OCI-LY7 (cell line): Measurements from ENCODE around the gene SIPA1L3. TPM values are rescaled to one million over a fixed set of nuclear protein-coding genes. Genes with fewer than 3 reads are reported as not detected.
"Not testable (repeated sequence)": the region's sequence is repeated elsewhere in the genome, so short reads cannot be mapped to it uniquely, and the experiment has no call there.

Experiments
- BruUV-seq: library from RNA; stranded (reverse); fragments of 400-500 nt; replicated peaks from 2 replicates; lab custom pipeline; 2021; lab: Mats Ljungman, UMichigan
- CTCF ChIA-PET: fragments of 300-600 bp; sonication (Branson Sonifier 250); formaldehyde crosslinking; loops from one replicate; lab custom pipeline; 2022; ENCODE audit warnings: antibody characterized with exemption; ENCODE audit not compliant: unreplicated experiment; lab: Charles Lee
- POLR2A ChIA-PET: fragments of 300-600 bp; sonication (Branson Sonifier 250); formaldehyde crosslinking; loops from one replicate; lab custom pipeline; 2022; ENCODE audit warnings: antibody characterized with exemption; lab: Charles Lee
- DNase-seq: peaks from one replicate; pipeline ENCODE4 v3.0.0-alpha.2; 2015; ENCODE audit warnings: low spot score
- H2AFZ ChIP-seq: fragments of 200-600 bp; sonication (generic), shearing (Covaris generic); 2 replicates; pipeline ENCODE4 v1.6.1; 2014; ENCODE audit warnings: mild to moderate bottlenecking, antibody characterized with exemption, low read length, moderate library complexity
- H3K27ac ChIP-seq: fragments of 200-600 bp; sonication (generic); 2 replicates; pipeline ENCODE4 v1.5.1; 2014; ENCODE audit warnings: mixed run types, low read depth, mild to moderate bottlenecking, moderate library complexity, low read length, inconsistent platforms; ENCODE audit not compliant: poor library complexity, severe bottlenecking
- H3K36me3 ChIP-seq: fragments of 200-600 bp; sonication (generic); 2 replicates; pipeline ENCODE4 v1.6.1; 2014; ENCODE audit warnings: mild to moderate bottlenecking, antibody characterized with exemption, low read length, moderate library complexity, mixed read lengths; ENCODE audit not compliant: insufficient read depth
- H3K4me1 ChIP-seq: fragments of 200-600 bp; sonication (generic); 2 replicates; pipeline ENCODE4 v1.5.1; 2014; ENCODE audit warnings: mild to moderate bottlenecking, low read length; ENCODE audit not compliant: insufficient read depth, poor library complexity, severe bottlenecking
- H3K4me2 ChIP-seq: fragments of 200-600 bp; sonication (generic); 2 replicates; pipeline ENCODE4 v1.6.1; 2014; ENCODE audit warnings: mild to moderate bottlenecking, low read length
- H3K4me3 ChIP-seq: fragments of 200-600 bp; sonication (generic); 2 replicates; pipeline ENCODE4 v1.5.1; 2014; ENCODE audit warnings: mild to moderate bottlenecking, low read depth, low read length; ENCODE audit not compliant: poor library complexity, severe bottlenecking
- H3K79me2 ChIP-seq: fragments of 200-600 bp; sonication (generic); 2 replicates; pipeline ENCODE4 v1.6.1; 2016; ENCODE audit warnings: low read depth, mild to moderate bottlenecking, low read length, moderate library complexity, mixed read lengths; ENCODE audit not compliant: insufficient read depth
- H3K9me2 ChIP-seq: fragments of 200-600 bp; sonication (generic); 2 replicates; pipeline ENCODE4 v1.6.1; 2016; ENCODE audit warnings: mild to moderate bottlenecking, low read length, mixed read lengths; ENCODE audit not compliant: insufficient read depth
- H3K9me3 ChIP-seq: fragments of 200-600 bp; sonication (generic); 2 replicates; pipeline ENCODE4 v1.6.1; 2014; ENCODE audit warnings: mild to moderate bottlenecking, mixed run types, low read length, mixed read lengths
- H4K20me1 ChIP-seq: fragments of 200-600 bp; sonication (generic); 2 replicates; pipeline ENCODE4 v1.6.1; 2014; ENCODE audit warnings: mild to moderate bottlenecking, antibody characterized with exemption, low read length, moderate library complexity, mixed read lengths; ENCODE audit not compliant: insufficient read depth
- EZH2phosphoT487 ChIP-seq: fragments of 200-600 bp; sonication (generic); IDR thresholded peaks from 2 replicates; pipeline ENCODE4 v1.6.1; 2018; ENCODE audit warnings: low read depth, borderline replicate concordance, mild to moderate bottlenecking, mixed run types, antibody characterized with exemption, low read length, moderate library complexity, mixed read lengths
- intact Hi-C: fragments of 100-400 bp; cut with micrococcal nuclease; formaldehyde crosslinking; loops from one replicate; pipeline ENCODE4 v1.10.0; 2022; ENCODE audit not compliant: unreplicated experiment
- total RNA-seq, 2 experiments: library from RNA; depleted of rRNA in 1 of 2; stranded (reverse); fragments of >200 nt in 1 of 2; shearing (Covaris generic) in 1 of 2; gene quantifications; 2 replicates each; pipeline ENCODE4 v1.2.3, GENCODE V29; 2014 to 2022
- TF ChIP-seq, protein P1 (sequence below): fragments of 200-600 bp; sonication (generic); conservative IDR thresholded peaks from 2 replicates; pipeline ENCODE4 v1.5.1; 2014; ENCODE audit warnings: mild to moderate bottlenecking, antibody characterized with exemption, low read length, moderate library complexity, mixed read lengths

SIPA1L3 gene
- total RNA-seq, 2 experiments from 2014 or later, result 21.2 to 84.4 TPM

DNA sequence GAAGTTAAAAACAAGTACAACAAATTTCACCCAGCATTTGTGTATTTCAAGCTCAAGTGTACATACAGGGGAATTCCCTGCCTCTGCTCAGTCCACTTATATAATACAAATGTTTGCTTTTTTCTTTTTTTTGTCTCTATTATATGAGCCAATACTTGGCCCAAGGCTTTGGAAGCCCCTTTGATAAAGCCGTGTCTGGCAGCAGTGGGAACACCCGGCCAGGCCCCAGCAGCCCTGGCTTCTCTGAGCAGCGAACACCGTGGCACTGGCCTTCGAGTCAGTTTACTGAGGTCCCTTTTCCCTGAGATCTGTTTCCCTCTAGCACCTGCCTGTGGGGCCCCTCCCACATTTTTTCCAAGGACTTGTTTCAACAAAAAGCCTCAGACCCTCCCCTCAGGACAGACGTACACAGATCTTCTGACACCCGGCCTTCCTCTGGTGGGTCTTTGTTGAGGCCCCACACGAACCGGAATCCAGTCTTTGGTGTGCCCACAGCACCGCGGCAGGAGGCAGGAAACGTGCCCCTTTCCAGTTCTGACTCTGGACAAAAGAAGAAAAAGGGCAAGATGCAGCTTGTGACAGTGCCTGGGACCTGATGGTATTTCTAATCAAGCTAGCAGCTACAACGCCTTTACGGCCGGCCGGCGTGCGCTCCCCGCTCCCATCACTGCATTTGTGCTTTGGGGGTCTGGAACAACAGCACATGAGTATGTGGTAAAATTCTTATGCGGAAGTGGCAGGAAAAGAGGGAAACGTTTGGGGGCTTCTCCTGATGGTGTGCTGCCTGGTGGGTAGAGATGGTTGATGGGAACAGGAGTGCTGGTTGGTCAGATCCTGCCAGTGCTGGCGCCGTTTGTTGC is 13.8 kb downstream of the SIPA1L3 start:
- Histone ChIP-seq H3K27ac (peak overlapping the region; percentile 28), H3K36me3 (peaks cover 29% of the 10 kb centered on the region), H3K4me1 (peaks cover 78% of the 10 kb centered on the region), H3K4me2 (peak overlapping the region; percentile 50), H4K20me1 (no peaks in the 10 kb centered on the region), H3K4me3 (no peak overlapping the region), H2AFZ (no peak overlapping the region), H3K9me2 (no peaks in the 10 kb centered on the region), H3K79me2 (peaks cover 79% of the 10 kb centered on the region), H3K9me3 (no peaks in the 10 kb centered on the region)
- ChIA-PET CTCF (interaction anchor here (0.6 kb wide), 1 partner anchor 29 kb away, joined by 3 read pairs; no protein-coding TSS in a partner anchor), POLR2A (interaction anchor here (0.6 to 1.5 kb wide), 5 partner anchors 10 to 128 kb away, joined by 3 to 6 read pairs (median 3); no protein-coding TSS in a partner anchor)
- TF ChIP-seq, protein P1, sequence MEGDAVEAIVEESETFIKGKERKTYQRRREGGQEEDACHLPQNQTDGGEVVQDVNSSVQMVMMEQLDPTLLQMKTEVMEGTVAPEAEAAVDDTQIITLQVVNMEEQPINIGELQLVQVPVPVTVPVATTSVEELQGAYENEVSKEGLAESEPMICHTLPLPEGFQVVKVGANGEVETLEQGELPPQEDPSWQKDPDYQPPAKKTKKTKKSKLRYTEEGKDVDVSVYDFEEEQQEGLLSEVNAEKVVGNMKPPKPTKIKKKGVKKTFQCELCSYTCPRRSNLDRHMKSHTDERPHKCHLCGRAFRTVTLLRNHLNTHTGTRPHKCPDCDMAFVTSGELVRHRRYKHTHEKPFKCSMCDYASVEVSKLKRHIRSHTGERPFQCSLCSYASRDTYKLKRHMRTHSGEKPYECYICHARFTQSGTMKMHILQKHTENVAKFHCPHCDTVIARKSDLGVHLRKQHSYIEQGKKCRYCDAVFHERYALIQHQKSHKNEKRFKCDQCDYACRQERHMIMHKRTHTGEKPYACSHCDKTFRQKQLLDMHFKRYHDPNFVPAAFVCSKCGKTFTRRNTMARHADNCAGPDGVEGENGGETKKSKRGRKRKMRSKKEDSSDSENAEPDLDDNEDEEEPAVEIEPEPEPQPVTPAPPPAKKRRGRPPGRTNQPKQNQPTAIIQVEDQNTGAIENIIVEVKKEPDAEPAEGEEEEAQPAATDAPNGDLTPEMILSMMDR, result no peak
- no TSS peak for BruUV-seq
- intact Hi-C loops, result no loop called here
- no peak for DNase-seq

DNA sequence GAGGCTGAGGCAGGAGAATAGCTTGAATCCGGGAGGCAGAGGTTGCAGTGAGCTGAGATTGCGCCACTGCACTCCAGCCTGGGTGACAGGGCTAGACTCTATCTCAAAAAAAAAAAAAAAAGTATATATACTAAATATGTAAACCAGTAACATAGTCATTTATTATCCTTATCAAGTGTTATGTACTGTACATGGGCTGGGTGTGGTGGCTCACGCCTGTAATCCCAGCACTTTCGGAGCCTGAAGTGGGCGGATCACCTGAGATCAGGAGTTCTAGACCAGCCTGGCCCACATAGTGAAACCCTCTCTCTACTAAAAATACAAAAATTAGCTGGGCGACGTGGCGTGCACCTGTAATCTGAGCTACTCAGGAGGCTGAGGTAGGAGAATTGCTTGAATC is 17.6 kb downstream of the SIPA1L3 start:
- H2AFZ ChIP-seq, H4K20me1 ChIP-seq, intact Hi-C loops, H3K9me2 ChIP-seq, H3K9me3 ChIP-seq, H3K4me2 ChIP-seq, BruUV-seq, H3K4me3 ChIP-seq, DNase-seq: not testable (repeated sequence)
- peaks cover 94% of the 10 kb centered on the region for H3K4me1 ChIP-seq
- H3K36me3 ChIP-seq, result peaks cover 16% of the 10 kb centered on the region
- ChIA-PET POLR2A (interaction anchor here (0.6 to 2.2 kb wide), 14 partner anchors 8 to 165 kb away, joined by 3 to 16 read pairs (median 5); partner anchors contain the start of genes SIPA1L3 and WDR87), CTCF (interaction anchor here (0.9 kb wide), 1 partner anchor 80 kb away, joined by 4 read pairs; no protein-coding TSS in a partner anchor)
- H3K79me2 ChIP-seq, result peaks cover 83% of the 10 kb centered on the region
- H3K27ac ChIP-seq, result peak overlapping the region; percentile 65

DNA sequence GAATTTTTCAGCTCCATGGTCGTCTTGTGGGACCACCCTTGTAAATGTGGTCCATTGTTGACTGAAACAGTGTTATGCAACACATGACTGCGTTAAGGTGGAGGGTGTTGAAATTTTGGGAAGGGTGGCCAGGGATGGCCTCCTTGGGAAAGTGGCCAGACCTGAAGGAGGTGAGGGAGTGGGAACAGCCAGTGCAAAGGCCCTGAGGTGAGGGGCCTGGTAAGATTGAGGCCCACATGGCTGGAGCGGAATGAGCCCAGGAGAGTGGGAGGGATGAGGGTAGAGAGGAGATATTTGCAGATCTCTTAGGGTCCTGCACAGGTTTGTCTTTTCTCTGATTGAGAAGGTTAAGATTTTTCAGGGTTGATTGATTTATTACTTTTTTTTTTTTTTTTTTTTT is 18.2 kb downstream of the SIPA1L3 start:
- no TSS peak for BruUV-seq
- intact Hi-C loops, result loop anchor here (1.0 to 5.0 kb wide), 3 partner anchors 37 to 121 kb away; no protein-coding TSS in a partner anchor
- CTCF ChIA-PET, result no interaction called here

More for the DNA sequence above, 18.2 kb downstream of the SIPA1L3 start:
- POLR2A ChIA-PET, result interaction anchor here (1.3 to 2.2 kb wide), 2 partner anchors 10 to 112 kb away, joined by 3 to 7 read pairs; no protein-coding TSS in a partner anchor
- Histone ChIP-seq H4K20me1 (no peaks in the 10 kb centered on the region), H3K4me1 (peaks cover 98% of the 10 kb centered on the region), H2AFZ (no peak overlapping the region), H3K9me3 (no peaks in the 10 kb centered on the region), H3K36me3 (peaks cover 16% of the 10 kb centered on the region), H3K4me2 (no peak overlapping the region), H3K4me3 (no peak overlapping the region), H3K79me2 (peaks cover 83% of the 10 kb centered on the region), H3K27ac (peak overlapping the region; percentile 65), H3K9me2 (no peaks in the 10 kb centered on the region)
- DNase-seq, result no peak
- TF ChIP-seq, protein P1, result no peak
- TF ChIP-seq EZH2phosphoT487, result no peak
